Measurements from ENCODE around the gene RNF112.

DNA sequence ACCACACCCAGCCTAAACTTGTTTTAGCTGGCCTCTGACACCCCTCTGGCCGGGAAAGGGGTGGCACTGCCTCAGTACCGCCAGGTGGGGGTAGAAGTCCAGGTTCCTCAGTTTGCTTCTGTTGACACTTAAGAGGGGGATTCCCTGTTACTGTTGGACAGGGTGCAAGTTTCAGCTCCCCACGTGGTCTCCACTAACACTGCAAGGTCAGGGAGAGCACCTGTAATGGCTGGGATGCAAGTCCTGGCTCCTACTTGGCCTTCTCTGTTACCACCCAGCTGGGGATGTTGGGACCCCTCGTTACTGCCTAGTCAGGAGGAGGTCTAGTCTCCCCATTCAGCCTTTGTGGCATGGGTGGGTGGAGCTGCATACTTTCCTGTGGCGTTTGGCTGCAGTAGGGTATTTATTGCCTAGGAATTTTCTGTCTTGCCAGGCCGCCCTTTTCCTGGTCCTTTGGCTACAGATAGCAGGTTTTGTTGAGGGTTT is 13.4 kb upstream of the RNF112 start:
- TF ChIP-seq, protein P1, sequence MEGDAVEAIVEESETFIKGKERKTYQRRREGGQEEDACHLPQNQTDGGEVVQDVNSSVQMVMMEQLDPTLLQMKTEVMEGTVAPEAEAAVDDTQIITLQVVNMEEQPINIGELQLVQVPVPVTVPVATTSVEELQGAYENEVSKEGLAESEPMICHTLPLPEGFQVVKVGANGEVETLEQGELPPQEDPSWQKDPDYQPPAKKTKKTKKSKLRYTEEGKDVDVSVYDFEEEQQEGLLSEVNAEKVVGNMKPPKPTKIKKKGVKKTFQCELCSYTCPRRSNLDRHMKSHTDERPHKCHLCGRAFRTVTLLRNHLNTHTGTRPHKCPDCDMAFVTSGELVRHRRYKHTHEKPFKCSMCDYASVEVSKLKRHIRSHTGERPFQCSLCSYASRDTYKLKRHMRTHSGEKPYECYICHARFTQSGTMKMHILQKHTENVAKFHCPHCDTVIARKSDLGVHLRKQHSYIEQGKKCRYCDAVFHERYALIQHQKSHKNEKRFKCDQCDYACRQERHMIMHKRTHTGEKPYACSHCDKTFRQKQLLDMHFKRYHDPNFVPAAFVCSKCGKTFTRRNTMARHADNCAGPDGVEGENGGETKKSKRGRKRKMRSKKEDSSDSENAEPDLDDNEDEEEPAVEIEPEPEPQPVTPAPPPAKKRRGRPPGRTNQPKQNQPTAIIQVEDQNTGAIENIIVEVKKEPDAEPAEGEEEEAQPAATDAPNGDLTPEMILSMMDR (IDR thresholded peaks at IDR 0.05) = peak in 1 of 4 experiments; percentile 6
- no peak for TF ChIP-seq EP300 (IDR thresholded peaks at IDR 0.05)
